Stomach (tissue), 9 donors: ENCODE data around the gene KSR2. TPM values are rescaled to one million over a fixed set of nuclear protein-coding genes. Genes with fewer than 3 reads are reported as not detected.

Experiments
- DNase-seq, 2 donors: peaks; one replicate each; pipeline versions ENCODE4 v3.0.0 to v3.0.0-alpha.2; 2013 to 2019
- H3K27ac ChIP-seq, 5 donors: fragments of 200-600 bp in 4 of 5; sonication (generic) in 4 of 5; one replicate each; pipeline ENCODE4 v1.5.1; 2013 to 2019; ENCODE audit warnings: mild to moderate bottlenecking in 1 of 5, moderate library complexity in 1 of 5
- H3K27me3 ChIP-seq, 3 donors: fragments of 200-600 bp; sonication (generic); one replicate each; pipeline ENCODE4 v1.5.1; 2017 to 2019; ENCODE audit warnings: mixed run types in 1 of 3
- H3K36me3 ChIP-seq, 4 donors: fragments of 200-600 bp; sonication (generic); 1 replicate in 3 of 4; 2 replicates in 1 of 4; pipeline ENCODE4 v1.5.1; 2016 to 2019
- H3K4me1 ChIP-seq, 4 donors: fragments of 200-600 bp; sonication (generic); one replicate each; pipeline ENCODE4 v1.5.1; 2016 to 2019
- H3K4me3 ChIP-seq, 4 donors: fragments of 200-600 bp; sonication (generic) in 3 of 4; one replicate each; pipeline ENCODE4 v1.5.1; 2016 to 2019; ENCODE audit warnings: mild to moderate bottlenecking in 1 of 4
- H3K9me3 ChIP-seq, 4 donors: fragments of 200-600 bp; sonication (generic); one replicate each; pipeline ENCODE4 v1.5.1; 2016 to 2019
- EP300 ChIP-seq: sonication (generic); formaldehyde crosslinking; IDR thresholded peaks from one replicate; pipeline ENCODE4 v1.6.1; 2017; ENCODE audit warnings: antibody characterized with exemption
- POLR2A ChIP-seq, 4 donors: fragments of 450-650 bp; IDR thresholded peaks; one replicate each; pipeline ENCODE4 v1.6.1; 2016; ENCODE audit warnings: antibody characterized with exemption in 4 of 4, control low read depth in 2 of 4, mild to moderate bottlenecking in 1 of 4, moderate library complexity in 1 of 4
- POLR2AphosphoS5 ChIP-seq, 3 donors: sonication (generic); formaldehyde crosslinking; IDR thresholded peaks; one replicate each; pipeline ENCODE4 v1.6.1; 2016; ENCODE audit warnings: antibody characterized with exemption in 3 of 3
- WGBS, 5 donors: extraction: QIAGEN DNeasy Blood & Tissue Kit in 3 of 5; methylation state at CpG; one replicate each; pipeline versions ENCODE4 v1.1.5 to v1.1.7; 2013 to 2018; 5-methylcytosine and 5-hydroxymethylcytosine counted together
- intact Hi-C: fragments of 100-400 bp; cut with DNase I; formaldehyde crosslinking; loops from one replicate; pipeline ENCODE4 v1.15.1; 2023; ENCODE audit warnings: low total_unique reads
- polyA plus RNA-seq, 3 donors: library from polyadenylated mRNA; stranded (reverse); fragments of 200-250 nt; gene quantifications; one replicate each; pipeline ENCODE4 v1.2.3, GENCODE V29; 2013
- total RNA-seq, 5 donors: library from RNA; depleted of rRNA; stranded (reverse); fragments of >200 nt; gene quantifications; one replicate each; pipeline versions ENCODE4 v1.1.0 to v1.2.3, GENCODE V29; 2014 to 2016
- TF ChIP-seq, protein P1 (sequence below), 7 experiments: fragments of 450-650 bp in 4 of 7; fragments of 200-600 bp in 3 of 7; sonication (generic) in 3 of 7; IDR thresholded peaks; one replicate each; pipeline ENCODE4 v1.5.1; 2016 to 2019; ENCODE audit warnings: antibody characterized with exemption in 7 of 7, control low read depth in 2 of 7, mild to moderate bottlenecking in 1 of 7
- donor health status: healthy with polysubstance abuse.
- donor health status: Bipolar disorder and iron deficiency.
- donor health status: healthy.

KSR2 gene
- total and polyA plus RNA-seq, 8 donors: 0.03 to 1.4 (median 0.26) TPM; not detected in 2

DNA sequence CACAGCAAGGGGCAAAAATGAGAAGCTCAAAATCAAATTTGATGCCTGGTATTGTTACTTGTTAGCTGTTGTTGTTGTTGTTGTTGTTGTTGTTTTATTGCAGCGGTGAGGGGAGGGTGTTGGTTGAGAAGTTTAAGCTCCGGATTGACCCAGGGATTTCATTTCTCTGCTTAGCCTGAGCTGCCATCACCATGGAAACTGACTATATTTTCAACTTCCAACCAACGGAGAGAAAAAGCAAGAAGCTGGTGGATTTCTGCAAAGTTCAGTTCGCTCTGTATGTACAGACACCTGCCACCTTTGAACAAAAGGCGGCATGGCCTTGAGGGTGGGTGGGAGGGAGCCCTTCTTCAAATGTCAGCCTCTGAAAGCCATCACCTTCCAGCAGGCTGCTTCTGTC is 412.9 kb downstream of the KSR2 start:
- Histone ChIP-seq H3K27ac (no peak overlapping the region), H3K4me1 (no peaks in the 10 kb centered on the region), H3K27me3 (no peaks in the 10 kb centered on the region), H3K4me3 (no peak overlapping the region), H3K9me3 (peaks cover 0 to 5% (median 2%) of the 10 kb centered on the region in 4 donors), H3K36me3 (no peaks in the 10 kb centered on the region)
- intact Hi-C loops: no loop called here
- TF ChIP-seq, protein P1, sequence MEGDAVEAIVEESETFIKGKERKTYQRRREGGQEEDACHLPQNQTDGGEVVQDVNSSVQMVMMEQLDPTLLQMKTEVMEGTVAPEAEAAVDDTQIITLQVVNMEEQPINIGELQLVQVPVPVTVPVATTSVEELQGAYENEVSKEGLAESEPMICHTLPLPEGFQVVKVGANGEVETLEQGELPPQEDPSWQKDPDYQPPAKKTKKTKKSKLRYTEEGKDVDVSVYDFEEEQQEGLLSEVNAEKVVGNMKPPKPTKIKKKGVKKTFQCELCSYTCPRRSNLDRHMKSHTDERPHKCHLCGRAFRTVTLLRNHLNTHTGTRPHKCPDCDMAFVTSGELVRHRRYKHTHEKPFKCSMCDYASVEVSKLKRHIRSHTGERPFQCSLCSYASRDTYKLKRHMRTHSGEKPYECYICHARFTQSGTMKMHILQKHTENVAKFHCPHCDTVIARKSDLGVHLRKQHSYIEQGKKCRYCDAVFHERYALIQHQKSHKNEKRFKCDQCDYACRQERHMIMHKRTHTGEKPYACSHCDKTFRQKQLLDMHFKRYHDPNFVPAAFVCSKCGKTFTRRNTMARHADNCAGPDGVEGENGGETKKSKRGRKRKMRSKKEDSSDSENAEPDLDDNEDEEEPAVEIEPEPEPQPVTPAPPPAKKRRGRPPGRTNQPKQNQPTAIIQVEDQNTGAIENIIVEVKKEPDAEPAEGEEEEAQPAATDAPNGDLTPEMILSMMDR (IDR thresholded peaks at IDR 0.05): no peak
- TF ChIP-seq POLR2A (IDR thresholded peaks at IDR 0.05) (no peak), EP300 (no peak)
- 81 to 89% (median 86%) methylated on average over 5 of the region's 5 CpGs for WGBS, 5 donors
- no peak for DNase-seq

DNA sequence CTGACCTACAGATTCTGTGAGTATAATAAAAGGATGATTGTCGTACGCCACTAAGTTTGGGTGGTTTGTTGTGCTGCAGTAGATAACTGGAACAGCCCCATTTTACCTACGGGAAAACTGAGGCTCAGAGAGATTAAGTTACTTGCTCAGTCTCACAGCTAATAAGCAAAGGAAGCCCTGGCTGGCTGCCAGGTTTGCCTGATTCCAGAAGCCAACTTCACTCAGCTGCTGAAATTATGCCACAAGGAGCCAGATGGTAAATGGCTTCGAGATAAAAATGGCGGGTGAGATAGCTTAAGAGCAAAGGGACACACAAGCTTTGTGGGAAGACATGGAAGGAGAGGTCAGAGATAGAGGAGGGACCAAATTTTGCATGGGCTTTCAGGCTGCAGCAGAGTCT is 415.8 kb downstream of the KSR2 start:
- no peak for TF ChIP-seq POLR2AphosphoS5 (IDR thresholded peaks at IDR 0.05)
- no peak for TF ChIP-seq EP300
- TF ChIP-seq, protein P1 (IDR thresholded peaks at IDR 0.05): no peak
- TF ChIP-seq POLR2A (IDR thresholded peaks at IDR 0.05): no peak
- intact Hi-C loops: no loop called here
- DNase-seq: peak in 1 of 2 donors; percentile 43
- WGBS, 5 donors: 65 to 85% (median 69%) methylated on average over 5 of the region's 5 CpGs
- no peaks in the 10 kb centered on the region for H3K36me3 ChIP-seq
- peaks cover 0 to 5% (median 2%) of the 10 kb centered on the region in 4 donors for H3K9me3 ChIP-seq
- no peaks in the 10 kb centered on the region for H3K27me3 ChIP-seq
- H3K4me1 ChIP-seq: no peaks in the 10 kb centered on the region
- no peak overlapping the region for H3K4me3 ChIP-seq
- H3K27ac ChIP-seq: no peak overlapping the region

DNA sequence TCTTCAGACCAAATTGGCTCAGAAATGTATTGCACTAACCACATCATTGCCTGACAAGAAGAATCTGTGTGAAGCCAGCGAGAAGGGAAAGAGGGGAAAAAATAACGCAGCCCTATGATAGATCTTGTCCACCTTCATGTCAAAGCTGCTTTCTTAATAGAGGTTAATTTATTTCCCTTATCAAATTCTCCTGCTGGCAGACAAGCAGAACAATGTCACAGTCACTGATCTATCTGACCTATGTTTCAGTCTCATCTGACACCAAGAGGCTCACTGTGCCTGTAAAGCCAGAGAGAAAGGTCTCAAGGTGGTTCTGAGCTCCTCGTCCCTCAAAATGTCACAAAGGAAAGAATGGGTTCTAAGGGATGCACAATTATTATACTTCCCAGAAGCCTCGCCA is 417.1 kb downstream of the KSR2 start:
- 52 to 65% (median 59%) methylated on average over 4 of the region's 4 CpGs for WGBS, 5 donors
- H3K4me3 ChIP-seq: no peak overlapping the region
- intact Hi-C loops: no loop called here
- no peak overlapping the region for H3K27ac ChIP-seq
- H3K4me1 ChIP-seq: no peaks in the 10 kb centered on the region
- peaks cover 0 to 5% (median 2%) of the 10 kb centered on the region in 4 donors for H3K9me3 ChIP-seq
- H3K36me3 ChIP-seq: no peaks in the 10 kb centered on the region
- DNase-seq: no peak
- TF ChIP-seq POLR2AphosphoS5 (IDR thresholded peaks at IDR 0.05) (no peak), EP300 (no peak), POLR2A (IDR thresholded peaks at IDR 0.05) (no peak)
- TF ChIP-seq, protein P1 (IDR thresholded peaks at IDR 0.05): no peak
- H3K27me3 ChIP-seq: no peaks in the 10 kb centered on the region

DNA sequence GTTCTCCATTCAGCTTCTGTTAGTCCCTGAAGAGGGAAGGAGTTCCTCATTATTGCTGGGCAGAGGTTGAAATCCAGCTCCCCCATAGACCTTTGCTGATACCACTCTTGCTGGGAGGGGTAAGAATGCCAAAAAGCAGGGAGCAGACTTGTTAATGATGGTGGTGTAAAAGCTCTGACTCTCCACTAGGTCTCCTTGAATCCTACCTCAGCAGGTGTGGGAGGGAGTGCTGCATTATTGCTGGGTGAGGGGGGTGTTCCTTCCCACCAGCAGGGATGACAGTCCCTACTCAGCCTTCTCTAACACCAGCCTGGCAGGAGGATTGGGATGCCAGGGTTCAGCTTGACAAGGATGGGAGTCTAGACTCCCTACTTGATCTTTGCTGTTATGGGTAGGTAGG is 421.6 kb downstream of the KSR2 start:
- Histone ChIP-seq H3K4me1 (no peaks in the 10 kb centered on the region), H3K27ac (no peak overlapping the region), H3K9me3 (peaks cover 0 to 1% (median under 1%) of the 10 kb centered on the region in 4 donors), H3K36me3 (no peaks in the 10 kb centered on the region), H3K4me3 (no peak overlapping the region), H3K27me3 (no peaks in the 10 kb centered on the region)
- DNase-seq: no peak
- TF ChIP-seq POLR2A (IDR thresholded peaks at IDR 0.05): no peak
- TF ChIP-seq POLR2AphosphoS5 (IDR thresholded peaks at IDR 0.05): no peak
- TF ChIP-seq, protein P1 (IDR thresholded peaks at IDR 0.05): no peak
- TF ChIP-seq EP300: no peak
- intact Hi-C loops: no loop called here
